GM21717 (cell line): ENCODE results near the gene UGT2B10.

Experiments
- ATAC-seq: cut with Tn5 transposase; IDR thresholded peaks from one replicate; pipeline ENCODE4 v1.9.1; 2021; ENCODE audit warnings: mild to moderate bottlenecking, moderate library complexity; ENCODE audit not compliant: unreplicated experiment

UGT2B10 gene

GRCh38 chr4:68869274-68869773, 53.5 kb downstream of the UGT2B10 start:
- no peak for ATAC-seq

DNA sequence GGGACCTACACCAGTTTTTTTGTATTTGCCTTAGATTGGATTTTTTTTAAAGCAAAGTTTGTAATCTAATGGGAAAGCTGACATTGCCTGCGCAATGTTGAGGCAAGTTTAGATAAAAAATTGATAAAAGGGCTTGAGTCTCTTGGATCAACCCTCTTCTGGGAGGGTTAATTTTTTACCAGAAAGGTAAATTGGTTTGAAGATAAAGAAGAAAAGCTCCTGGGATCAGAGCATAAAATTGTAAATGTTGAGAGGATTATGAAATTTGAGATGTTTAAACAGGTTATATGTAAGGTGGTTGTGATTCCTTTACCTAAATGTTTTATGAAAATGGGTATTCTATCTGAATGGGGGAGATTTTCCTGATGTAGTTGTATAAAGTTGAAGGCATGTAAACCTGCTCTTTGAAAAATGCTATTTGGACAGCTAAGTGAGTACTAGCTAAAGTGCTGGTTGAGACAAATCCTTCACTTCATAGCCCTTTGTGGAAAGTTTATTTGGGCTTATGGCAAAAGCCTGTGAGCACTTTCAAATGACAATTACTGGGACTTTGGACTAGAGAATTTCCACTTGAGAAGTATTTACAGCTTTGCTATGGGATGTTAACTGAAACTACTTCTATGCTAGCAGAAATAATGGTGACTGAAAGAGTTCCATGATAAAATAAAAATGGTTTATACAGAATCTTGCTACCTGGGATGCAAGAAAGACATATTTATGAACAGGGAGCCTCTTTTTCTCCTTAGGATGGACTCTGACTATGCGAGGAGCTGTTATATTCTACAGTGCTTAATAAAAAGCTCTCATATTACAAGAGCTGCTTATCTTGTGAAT, 56.2 kb downstream of the UGT2B10 start:
- ATAC-seq: no peak

- ATAC-seq: no peak
These were observed 57.1 kb downstream of the UGT2B10 start for GRCh38 chr4:68872643-68873502.

DNA sequence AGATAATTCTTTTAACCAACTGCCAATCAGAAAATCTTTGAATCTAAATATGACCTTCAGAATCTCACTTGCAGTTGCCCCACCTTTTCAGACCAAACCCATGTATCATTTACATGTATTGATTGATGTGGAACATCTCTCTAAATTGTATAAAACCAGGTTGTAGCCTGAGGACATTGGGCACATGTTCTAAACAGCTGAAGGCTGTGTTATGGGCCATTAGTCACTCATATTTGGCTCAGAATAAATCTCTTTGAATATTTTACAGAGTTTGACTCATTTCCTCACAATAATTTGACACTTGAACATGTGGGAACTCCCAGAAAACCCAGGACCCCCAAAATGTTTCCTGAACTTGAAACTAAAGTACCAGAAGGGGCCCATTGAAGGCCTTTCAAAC, 58.7 kb downstream of the UGT2B10 start:
- no peak for ATAC-seq

GRCh38 chr4:68877555-68877954, 61.8 kb downstream of the UGT2B10 start:
- ATAC-seq: no peak

GRCh38 chr4:68878048-68878447, 62.3 kb downstream of the UGT2B10 start:
- ATAC-seq: no peak
